SK-N-SH treated with all-trans-retinoic acid at 6 μM for 48 hours (cell line): ENCODE data around the gene SLC26A3.

Experiments used
- ATAC-seq: fragments of 200-7000 bp; cut with Tn5 transposase; 3 replicates; pipeline ENCODE4 v1.9.1; 2020; ENCODE audit warnings: mild to moderate bottlenecking, moderate library complexity
- ARNTL ChIP-seq: fragments of 450-650 bp; formaldehyde crosslinking; IDR thresholded peaks from 2 replicates; pipeline ENCODE4 v1.5.0; 2020; ENCODE audit warnings: low read depth, mild to moderate bottlenecking, moderate library complexity, borderline replicate concordance
- CREB5 ChIP-seq: fragments of 250-450 bp; sonication (Bioruptor Pico); IDR thresholded peaks from 2 replicates; pipeline ENCODE4 v1.5.1; 2020; ENCODE audit warnings: low read depth, mild to moderate bottlenecking, moderate library complexity
- CSDC2 ChIP-seq: fragments of 250-450 bp; sonication (Bioruptor Pico); IDR thresholded peaks from 2 replicates; pipeline ENCODE4 v1.5.0; 2020; ENCODE audit warnings: mild to moderate bottlenecking, moderate library complexity
- CSRNP3 ChIP-seq: fragments of 250-450 bp; sonication (Bioruptor Pico); IDR thresholded peaks from 2 replicates; pipeline ENCODE4 v1.5.1; 2021; ENCODE audit warnings: mild to moderate bottlenecking, moderate library complexity
- ESRRG ChIP-seq: fragments of 250-450 bp; sonication (Bioruptor Pico); IDR thresholded peaks from 2 replicates; pipeline ENCODE4 v1.6.1; 2021; ENCODE audit warnings: mild to moderate bottlenecking
- GLIS3 ChIP-seq: fragments of 250-450 bp; sonication (Bioruptor Pico); IDR thresholded peaks from 2 replicates; pipeline ENCODE4 v1.5.0; 2020; ENCODE audit warnings: mild to moderate bottlenecking, moderate library complexity
- ISL1 ChIP-seq: fragments of 250-450 bp; sonication (Bioruptor Pico); IDR thresholded peaks from 2 replicates; pipeline ENCODE4 v2.1.2; 2022; ENCODE audit warnings: mild to moderate bottlenecking, moderate library complexity
- OSR1 ChIP-seq: fragments of 250-450 bp; sonication (Bioruptor Pico); IDR thresholded peaks from 2 replicates; pipeline ENCODE4 v1.8.0; 2022; ENCODE audit warnings: moderate library complexity, mild to moderate bottlenecking, inconsistent platforms
- PATZ1 ChIP-seq: fragments of 250-450 bp; sonication (Bioruptor Pico); IDR thresholded peaks from 2 replicates; pipeline ENCODE4 v1.8.0; 2020; ENCODE audit warnings: mild to moderate bottlenecking, moderate library complexity, borderline replicate concordance
- POU6F1 ChIP-seq: fragments of 250-450 bp; sonication (Bioruptor Pico); IDR thresholded peaks from 2 replicates; pipeline ENCODE4 v1.8.0; 2021; ENCODE audit warnings: low read depth, mild to moderate bottlenecking, moderate library complexity, borderline replicate concordance
- PPARA ChIP-seq: fragments of 250-450 bp; sonication (Bioruptor Pico); IDR thresholded peaks from 2 replicates; pipeline ENCODE4 v1.5.0; 2020; ENCODE audit warnings: mild to moderate bottlenecking, borderline replicate concordance
- RARB ChIP-seq: fragments of 250-450 bp; sonication (Bioruptor Pico); IDR thresholded peaks from 2 replicates; pipeline ENCODE4 v1.8.0; 2021; ENCODE audit warnings: mild to moderate bottlenecking, moderate library complexity
- SNAI2 ChIP-seq: fragments of 250-450 bp; sonication (Bioruptor Pico); IDR thresholded peaks from 2 replicates; pipeline ENCODE4 v1.5.0; 2020; ENCODE audit warnings: mild to moderate bottlenecking, moderate library complexity
- TCF4 ChIP-seq: fragments of 250-450 bp; sonication (Bioruptor Pico); IDR thresholded peaks from 2 replicates; pipeline ENCODE4 v1.8.0; 2021; ENCODE audit warnings: mild to moderate bottlenecking, moderate library complexity, borderline replicate concordance
- TOX ChIP-seq: fragments of 250-450 bp; sonication (Bioruptor Pico); IDR thresholded peaks from 2 replicates; pipeline ENCODE4 v1.8.0; 2021; ENCODE audit warnings: mild to moderate bottlenecking, moderate library complexity, borderline replicate concordance
- TSHZ2 ChIP-seq: fragments of 250-450 bp; sonication (Bioruptor Pico); IDR thresholded peaks from 2 replicates; pipeline ENCODE4 v1.5.0; 2020; ENCODE audit warnings: mild to moderate bottlenecking, moderate library complexity
- ZC3H10 ChIP-seq: fragments of 250-450 bp; sonication (Bioruptor Pico); IDR thresholded peaks from 2 replicates; pipeline ENCODE4 v1.5.1; 2021; ENCODE audit warnings: mild to moderate bottlenecking, moderate library complexity
- ZFP3 ChIP-seq: fragments of 250-450 bp; sonication (Bioruptor Pico); IDR thresholded peaks from 2 replicates; pipeline ENCODE4 v1.5.0; 2020; ENCODE audit warnings: mild to moderate bottlenecking, moderate library complexity
- ZFP30 ChIP-seq: fragments of 450-650 bp; formaldehyde crosslinking; IDR thresholded peaks from 2 replicates; pipeline ENCODE4 v1.5.0; 2022; ENCODE audit warnings: mild to moderate bottlenecking, moderate library complexity
- ZNF565 ChIP-seq: fragments of 450-650 bp; formaldehyde crosslinking; conservative IDR thresholded peaks from 2 replicates; pipeline ENCODE4 v1.5.0; 2020; ENCODE audit warnings: low read depth, mild to moderate bottlenecking, moderate library complexity
- ZNF70 ChIP-seq: fragments of 450-650 bp; formaldehyde crosslinking; IDR thresholded peaks from 2 replicates; pipeline ENCODE4 v1.5.0; 2020; ENCODE audit warnings: mild to moderate bottlenecking, moderate library complexity

The SLC26A3 gene

GRCh38 chr7:107843184-107843583 lies 40.2 kb upstream of the SLC26A3 start:
- no peak for ATAC-seq

GRCh38 chr7:107842213-107842612 lies 39.2 kb upstream of the SLC26A3 start:
- ATAC-seq, result no peak
- no peak for TF ChIP-seq POU6F1 (CRISPR knock-in tag)
- no peak for TF ChIP-seq TOX (CRISPR knock-in tag)
- no peak for TF ChIP-seq TSHZ2
- TF ChIP-seq RARB (CRISPR knock-in tag), result no peak

More at GRCh38 chr7:107843184-107843583, 40.2 kb upstream of the SLC26A3 start:
- TF ChIP-seq ESRRG (CRISPR knock-in tag) (no peak), GLIS3 (CRISPR knock-in tag) (no peak), RARB (CRISPR knock-in tag) (no peak), ZFP3 (CRISPR knock-in tag) (no peak), ISL1 (no peak), ZC3H10 (no peak), CSDC2 (CRISPR knock-in tag) (no peak), TOX (CRISPR knock-in tag) (no peak), OSR1 (no peak), ZNF70 (CRISPR knock-in tag) (no peak), ARNTL (CRISPR knock-in tag) (no peak), ZNF565 (CRISPR knock-in tag) (no peak), ZFP30 (CRISPR knock-in tag) (no peak), CREB5 (CRISPR knock-in tag) (no peak), SNAI2 (CRISPR knock-in tag) (no peak), PATZ1 (CRISPR knock-in tag) (no peak), TCF4 (CRISPR knock-in tag) (no peak), CSRNP3 (CRISPR knock-in tag) (no peak)

GRCh38 chr7:107838816-107839565 lies 36.0 kb upstream of the SLC26A3 start:
- no peak for ATAC-seq
- TF ChIP-seq ZNF70 (CRISPR knock-in tag), result no peak
- TF ChIP-seq GLIS3 (CRISPR knock-in tag), result no peak
- no peak for TF ChIP-seq ESRRG (CRISPR knock-in tag)
- no peak for TF ChIP-seq PPARA
- TF ChIP-seq TCF4 (CRISPR knock-in tag), result no peak
- no peak for TF ChIP-seq CSDC2 (CRISPR knock-in tag)
- TF ChIP-seq RARB (CRISPR knock-in tag), result no peak
- no peak for TF ChIP-seq PATZ1 (CRISPR knock-in tag)
